Suprapubic skin (tissue), 3 donors: Measurements from ENCODE around the gene RTBDN.

ENCODE experiments used
- POLR2A ChIP-seq, 2 donors: fragments of 450-650 bp; IDR thresholded peaks; one replicate each; pipeline ENCODE4 v1.6.1; 2017; ENCODE audit warnings: antibody characterized with exemption in 2 of 2, mild to moderate bottlenecking in 2 of 2, moderate library complexity in 2 of 2
- TF ChIP-seq, protein P1 (sequence below), 2 donors: fragments of 200-600 bp in 1 of 2; fragments of 450-650 bp in 1 of 2; sonication (generic) in 1 of 2; IDR thresholded peaks; one replicate each; pipeline ENCODE4 v1.5.1; 2016 to 2019; ENCODE audit warnings: antibody characterized with exemption in 2 of 2, mild to moderate bottlenecking in 1 of 2, moderate library complexity in 1 of 2

- TF ChIP-seq, protein P1, sequence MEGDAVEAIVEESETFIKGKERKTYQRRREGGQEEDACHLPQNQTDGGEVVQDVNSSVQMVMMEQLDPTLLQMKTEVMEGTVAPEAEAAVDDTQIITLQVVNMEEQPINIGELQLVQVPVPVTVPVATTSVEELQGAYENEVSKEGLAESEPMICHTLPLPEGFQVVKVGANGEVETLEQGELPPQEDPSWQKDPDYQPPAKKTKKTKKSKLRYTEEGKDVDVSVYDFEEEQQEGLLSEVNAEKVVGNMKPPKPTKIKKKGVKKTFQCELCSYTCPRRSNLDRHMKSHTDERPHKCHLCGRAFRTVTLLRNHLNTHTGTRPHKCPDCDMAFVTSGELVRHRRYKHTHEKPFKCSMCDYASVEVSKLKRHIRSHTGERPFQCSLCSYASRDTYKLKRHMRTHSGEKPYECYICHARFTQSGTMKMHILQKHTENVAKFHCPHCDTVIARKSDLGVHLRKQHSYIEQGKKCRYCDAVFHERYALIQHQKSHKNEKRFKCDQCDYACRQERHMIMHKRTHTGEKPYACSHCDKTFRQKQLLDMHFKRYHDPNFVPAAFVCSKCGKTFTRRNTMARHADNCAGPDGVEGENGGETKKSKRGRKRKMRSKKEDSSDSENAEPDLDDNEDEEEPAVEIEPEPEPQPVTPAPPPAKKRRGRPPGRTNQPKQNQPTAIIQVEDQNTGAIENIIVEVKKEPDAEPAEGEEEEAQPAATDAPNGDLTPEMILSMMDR (IDR thresholded peaks at IDR 0.05), result no peak
- TF ChIP-seq POLR2A (IDR thresholded peaks at IDR 0.05), result no peak
Measured at GRCh38 chr19:12802267-12803106, 31.9 kb downstream of the RTBDN start.
